HFF-Myc (cell line): ENCODE measurements around the gene ATP11A.
A peak's percentile ranks its signal among the peaks of the same experiment; 100 is the strongest.

Source experiments
- DNase-seq: peaks from one replicate; pipeline ENCODE4 v3.0.0-alpha.2; 2011; ENCODE audit warnings: low read depth; ENCODE audit errors: extremely low read depth
- H3K4me3 ChIP-seq: replicated peaks from 2 replicates; pipeline ENCODE4 v1.5.1; 2011; ENCODE audit warnings: low read depth, mild to moderate bottlenecking, control low read depth, low read length
- TF ChIP-seq, protein P1 (sequence below): IDR thresholded peaks from 2 replicates; pipeline ENCODE4 v1.5.1; 2012; ENCODE audit warnings: mild to moderate bottlenecking, low read depth, low read length, control low read depth; ENCODE audit errors: missing control alignments

The ATP11A gene

DNA sequence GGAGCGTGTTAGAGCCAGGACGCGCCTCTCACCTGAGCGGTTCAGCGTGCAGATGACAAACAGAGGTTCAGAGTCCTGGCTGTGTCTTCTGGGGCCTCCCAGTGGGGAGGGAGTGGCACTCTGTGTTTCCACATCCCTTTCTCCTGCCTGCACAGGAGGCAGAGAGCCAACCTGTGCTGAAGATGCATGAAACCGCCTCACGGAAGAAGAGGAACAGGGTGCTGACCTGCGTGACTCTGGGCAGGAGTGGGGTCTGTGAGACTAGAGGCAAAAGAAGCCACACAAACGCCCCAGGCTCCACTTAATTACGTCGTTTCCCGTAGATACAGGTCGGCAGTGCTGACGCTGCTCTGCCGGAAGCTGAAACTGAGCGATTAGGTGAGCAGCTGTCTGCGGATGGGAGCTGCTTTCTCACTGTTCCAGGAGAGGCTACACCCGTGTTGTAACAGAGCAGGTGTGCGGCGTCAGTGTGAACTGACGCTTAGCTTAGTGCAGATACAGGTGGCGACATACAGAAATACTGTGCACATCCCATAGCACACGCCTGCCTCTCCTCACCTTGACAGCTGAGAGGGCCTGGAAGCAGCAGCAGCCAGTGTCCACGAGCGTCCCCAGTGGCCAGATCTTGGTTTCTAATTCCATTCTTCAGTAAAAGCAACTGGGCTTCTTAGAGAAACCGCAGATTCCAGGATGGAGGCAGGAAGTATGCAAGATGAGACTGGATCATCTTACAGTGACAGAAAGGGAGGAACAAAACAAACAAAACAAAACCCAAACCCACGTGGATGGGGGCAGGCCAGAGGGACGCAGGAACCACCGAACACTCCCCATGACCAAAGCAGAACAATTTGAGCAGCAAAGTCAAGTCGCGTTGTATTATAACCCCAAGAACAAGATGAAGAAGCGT lies 241.4 kb downstream of the ATP11A start:
- TF ChIP-seq, protein P1, sequence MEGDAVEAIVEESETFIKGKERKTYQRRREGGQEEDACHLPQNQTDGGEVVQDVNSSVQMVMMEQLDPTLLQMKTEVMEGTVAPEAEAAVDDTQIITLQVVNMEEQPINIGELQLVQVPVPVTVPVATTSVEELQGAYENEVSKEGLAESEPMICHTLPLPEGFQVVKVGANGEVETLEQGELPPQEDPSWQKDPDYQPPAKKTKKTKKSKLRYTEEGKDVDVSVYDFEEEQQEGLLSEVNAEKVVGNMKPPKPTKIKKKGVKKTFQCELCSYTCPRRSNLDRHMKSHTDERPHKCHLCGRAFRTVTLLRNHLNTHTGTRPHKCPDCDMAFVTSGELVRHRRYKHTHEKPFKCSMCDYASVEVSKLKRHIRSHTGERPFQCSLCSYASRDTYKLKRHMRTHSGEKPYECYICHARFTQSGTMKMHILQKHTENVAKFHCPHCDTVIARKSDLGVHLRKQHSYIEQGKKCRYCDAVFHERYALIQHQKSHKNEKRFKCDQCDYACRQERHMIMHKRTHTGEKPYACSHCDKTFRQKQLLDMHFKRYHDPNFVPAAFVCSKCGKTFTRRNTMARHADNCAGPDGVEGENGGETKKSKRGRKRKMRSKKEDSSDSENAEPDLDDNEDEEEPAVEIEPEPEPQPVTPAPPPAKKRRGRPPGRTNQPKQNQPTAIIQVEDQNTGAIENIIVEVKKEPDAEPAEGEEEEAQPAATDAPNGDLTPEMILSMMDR = peak; percentile 70
- no peak overlapping the region for H3K4me3 ChIP-seq
- peak; percentile 49 for DNase-seq

DNA sequence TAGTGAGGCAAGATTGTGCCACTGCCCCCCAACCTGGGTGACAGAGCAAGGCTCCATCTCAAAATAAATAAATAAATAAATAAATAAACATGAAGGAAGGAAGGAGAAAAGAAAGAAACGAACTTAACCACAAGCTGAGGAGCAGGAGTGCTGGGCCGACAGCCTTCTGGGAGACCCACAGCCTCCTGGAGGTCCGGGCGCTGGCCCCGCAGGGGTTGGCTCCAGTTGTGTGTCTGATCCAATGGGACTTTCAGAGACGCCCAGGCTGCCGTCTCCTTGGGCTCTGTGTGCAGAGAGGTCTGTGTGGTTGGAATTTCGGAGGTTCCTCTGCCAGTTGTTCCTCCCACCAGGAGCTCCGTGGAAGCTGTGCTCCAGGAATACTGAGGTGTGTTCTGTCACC lies 243.1 kb downstream of the ATP11A start:
- no peak overlapping the region for H3K4me3 ChIP-seq
- DNase-seq = no peak
- TF ChIP-seq, protein P1 = no peak

DNA sequence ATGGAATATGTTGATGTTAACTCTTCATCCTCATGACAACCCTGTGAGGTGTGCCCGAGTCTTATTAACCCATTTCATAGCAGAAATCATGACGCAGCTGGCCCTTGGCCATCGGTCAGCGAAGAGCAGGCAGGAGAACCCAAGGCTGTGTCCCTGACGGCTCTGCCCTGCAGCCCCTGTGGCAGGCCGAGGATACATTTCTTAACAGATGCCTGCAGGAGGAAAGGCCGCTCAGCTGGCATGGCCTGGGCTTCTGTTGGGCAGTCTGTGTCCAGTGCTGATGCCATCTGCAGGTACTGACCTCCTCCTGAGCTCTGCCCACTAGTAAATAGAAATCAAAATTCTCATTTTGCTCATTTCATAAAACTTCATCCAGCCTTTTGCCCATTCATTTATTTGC lies 243.8 kb downstream of the ATP11A start:
- TF ChIP-seq, protein P1 = no peak
- DNase-seq = no peak
- H3K4me3 ChIP-seq = no peak overlapping the region

DNA sequence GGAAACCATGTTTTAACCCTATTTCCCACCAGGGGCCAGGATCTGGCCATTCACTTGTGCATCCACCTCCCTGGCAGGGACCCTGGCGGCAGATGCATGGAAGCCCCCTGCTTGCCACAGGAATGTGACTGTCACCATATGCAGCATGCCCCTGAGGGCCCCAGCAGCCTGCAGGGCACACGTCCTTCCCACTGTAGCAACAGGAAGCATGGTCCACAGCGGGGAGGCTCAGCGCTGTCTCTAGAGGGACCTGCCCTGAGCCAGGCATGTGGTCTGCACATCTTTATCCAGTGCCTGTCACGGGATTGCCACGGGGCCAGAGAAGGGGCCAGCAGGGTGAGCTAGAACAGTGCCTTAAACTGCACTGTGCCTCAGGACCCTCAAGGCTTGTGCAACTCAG lies 244.2 kb downstream of the ATP11A start:
- no peak overlapping the region for H3K4me3 ChIP-seq
- TF ChIP-seq, protein P1 = no peak
- DNase-seq = no peak
